IMR-90 (cell line): ENCODE measurements around the gene UBTD1. TPM values are rescaled to one million over a fixed set of nuclear protein-coding genes. Genes with fewer than 3 reads are reported as not detected.

Experiments used
- ATAC-seq: fragments of 200-7000 bp; cut with Tn5 transposase; 2 replicates; pipeline ENCODE4 v1.9.1; 2020; ENCODE audit warnings: low read depth, mild to moderate bottlenecking, moderate library complexity
- BruUV-seq: library from RNA; stranded (reverse); fragments of 400-500 nt; replicated peaks from 2 replicates; lab custom pipeline; 2021; lab: Mats Ljungman, UMichigan
- CTCF ChIA-PET: fragments of 300-600 bp; formaldehyde crosslinking; extraction: SDS; loops from one replicate; lab custom pipeline; 2021; ENCODE audit warnings: antibody characterized with exemption; lab: Yijun Ruan, JAX
- POLR2A ChIA-PET: fragments of 300-600 bp; sonication (Branson Sonifier 250); formaldehyde crosslinking; loops from one replicate; lab custom pipeline; 2022; ENCODE audit warnings: antibody characterized with exemption; ENCODE audit not compliant: unreplicated experiment; lab: Charles Lee
- DNase-seq: peaks from one replicate; pipeline ENCODE4 v3.0.0; 2013
- H2AFZ ChIP-seq: replicated peaks from 2 replicates; pipeline ENCODE3; 2013; ENCODE audit warnings: low read length, mild to moderate bottlenecking; ENCODE audit not compliant: poor library complexity
- H2AK5ac ChIP-seq: 2 replicates; pipeline ENCODE4 v1.6.1; 2013; ENCODE audit warnings: low read depth, low read length, inconsistent platforms
- H2AK9ac ChIP-seq: replicated peaks from 2 replicates; pipeline ENCODE3; 2013; ENCODE audit warnings: mild to moderate bottlenecking, low read depth, low read length, moderate library complexity; ENCODE audit not compliant: poor library complexity
- H2BK120ac ChIP-seq: 2 replicates; pipeline ENCODE4 v1.6.1; 2013; ENCODE audit warnings: low read depth, low read length, inconsistent platforms
- H2BK15ac ChIP-seq: 3 replicates; pipeline ENCODE4 v1.6.1; 2013; ENCODE audit warnings: low read depth, low read length, inconsistent platforms
- H2BK20ac ChIP-seq: 2 replicates; pipeline ENCODE4 v1.6.1; 2013; ENCODE audit warnings: low read depth, mild to moderate bottlenecking, inconsistent platforms, low read length, moderate library complexity
- H2BK5ac ChIP-seq: 2 replicates; pipeline ENCODE4 v1.6.1; 2013; ENCODE audit warnings: mild to moderate bottlenecking, low read depth, low read length, inconsistent platforms; ENCODE audit not compliant: poor library complexity, severe bottlenecking
- H3K14ac ChIP-seq: replicated peaks from 2 replicates; pipeline ENCODE4 v1.6.1; 2013; ENCODE audit warnings: low read depth, low read length, inconsistent platforms
- H3K18ac ChIP-seq: 2 replicates; pipeline ENCODE4 v1.6.1; 2013; ENCODE audit warnings: low read depth, low read length, control low read depth
- H3K23ac ChIP-seq: 2 replicates; pipeline ENCODE4 v1.6.1; 2013; ENCODE audit warnings: low read depth, low read length, inconsistent platforms
- H3K27ac ChIP-seq: 2 replicates; pipeline ENCODE4 v1.5.1; 2013; ENCODE audit warnings: mild to moderate bottlenecking, control low read depth, low read length; ENCODE audit not compliant: insufficient read depth
- H3K27me3 ChIP-seq: 2 replicates; pipeline ENCODE4 v1.6.1; 2013; ENCODE audit warnings: low read length; ENCODE audit not compliant: control insufficient read depth, insufficient read depth
- H3K36me3 ChIP-seq: 2 replicates; pipeline ENCODE4 v1.6.1; 2013; ENCODE audit warnings: low read length, mixed read lengths; ENCODE audit not compliant: control insufficient read depth, insufficient read depth
- H3K4ac ChIP-seq: 2 replicates; pipeline ENCODE4 v1.6.1; 2013; ENCODE audit warnings: low read depth, low read length, inconsistent platforms
- H3K4me1 ChIP-seq: 2 replicates; pipeline ENCODE4 v1.6.1; 2013; ENCODE audit warnings: low read length, mixed read lengths; ENCODE audit not compliant: control insufficient read depth, insufficient read depth
- H3K4me2 ChIP-seq: 2 replicates; pipeline ENCODE4 v1.6.1; 2013; ENCODE audit warnings: low read depth, mild to moderate bottlenecking, control low read depth, low read length, moderate library complexity
- H3K4me3 ChIP-seq: 2 replicates; pipeline ENCODE4 v1.5.1; 2013; ENCODE audit warnings: low read depth, mild to moderate bottlenecking, control low read depth, low read length, moderate library complexity; ENCODE audit not compliant: insufficient read depth
- H3K56ac ChIP-seq: 2 replicates; pipeline ENCODE4 v1.6.1; 2013; ENCODE audit warnings: low read length, inconsistent platforms; ENCODE audit not compliant: insufficient read depth; ENCODE audit errors: extremely low read depth
- H3K79me1 ChIP-seq, 2 experiments: 2 replicates each; pipeline ENCODE4 v1.6.1; 2013; ENCODE audit warnings: low read length in 2 of 2, inconsistent platforms in 1 of 2, low read depth in 1 of 2
- H3K9ac ChIP-seq: 2 replicates; pipeline ENCODE4 v1.6.1; 2013; ENCODE audit warnings: low read depth, low read length, control low read depth
- H3K9me1 ChIP-seq: 2 replicates; pipeline ENCODE4 v1.6.1; 2013; ENCODE audit warnings: low read length, inconsistent platforms; ENCODE audit not compliant: insufficient read depth
- H3K9me3 ChIP-seq: 2 replicates; pipeline ENCODE4 v1.6.1; 2013; ENCODE audit warnings: low read length; ENCODE audit not compliant: control insufficient read depth, insufficient read depth
- H4K20me1 ChIP-seq: 2 replicates; pipeline ENCODE4 v1.6.1; 2013; ENCODE audit warnings: low read length, inconsistent platforms; ENCODE audit not compliant: insufficient read depth
- H4K5ac ChIP-seq: 2 replicates; pipeline ENCODE4 v1.6.1; 2013; ENCODE audit warnings: mild to moderate bottlenecking, low read depth, low read length, control low read depth
- H4K8ac ChIP-seq, 2 experiments: 2 replicates each; pipeline ENCODE4 v1.6.1; 2013; ENCODE audit warnings: low read depth in 2 of 2, low read length in 2 of 2, control low read depth in 1 of 2, inconsistent platforms in 1 of 2
- H4K91ac ChIP-seq: 2 replicates; pipeline ENCODE4 v1.6.1; 2013; ENCODE audit warnings: low read depth, low read length, inconsistent platforms; ENCODE audit not compliant: insufficient read depth
- BHLHE40 ChIP-seq: fragments of 150-350 bp; IDR thresholded peaks from 2 replicates; pipeline ENCODE4 v1.6.1; 2016; ENCODE audit warnings: mild to moderate bottlenecking, low read depth, low read length
- CEBPB ChIP-seq: IDR thresholded peaks from 2 replicates; pipeline ENCODE4 v1.6.1; 2012; ENCODE audit warnings: low read depth, low read length, improper control_type of control experiment
- CHD1 ChIP-seq: IDR thresholded peaks from 2 replicates; pipeline ENCODE4 v1.6.1; 2012; ENCODE audit warnings: low read depth, low read length, improper control_type of control experiment
- FOS ChIP-seq: fragments of 150-350 bp; IDR thresholded peaks from 2 replicates; pipeline ENCODE4 v1.6.1; 2016; ENCODE audit warnings: low read depth, low read length
- MAFK ChIP-seq: IDR thresholded peaks from 2 replicates; pipeline ENCODE4 v1.6.1; 2012; ENCODE audit warnings: low read depth, low read length, improper control_type of control experiment
- MAZ ChIP-seq: IDR thresholded peaks from 2 replicates; pipeline ENCODE4 v1.6.1; 2012; ENCODE audit warnings: low read depth, mild to moderate bottlenecking, low read length, improper control_type of control experiment, moderate library complexity, borderline replicate concordance
- MXI1 ChIP-seq: IDR thresholded peaks from 2 replicates; pipeline ENCODE4 v1.6.1; 2012; ENCODE audit warnings: low read depth, mild to moderate bottlenecking, low read length, moderate library complexity, borderline replicate concordance
- NFE2L2 ChIP-seq: fragments of 150-350 bp; IDR thresholded peaks from 2 replicates; pipeline ENCODE4 v1.6.1; 2016; ENCODE audit warnings: low read depth, mild to moderate bottlenecking, low read length
- POLR2A ChIP-seq: IDR thresholded peaks from 2 replicates; pipeline ENCODE4 v1.6.1; 2012; ENCODE audit warnings: mild to moderate bottlenecking, low read depth, low read length
- RAD21 ChIP-seq: IDR thresholded peaks from 2 replicates; pipeline ENCODE4 v1.6.1; 2012; ENCODE audit warnings: low read length, improper control_type of control experiment
- RCOR1 ChIP-seq: IDR thresholded peaks from 2 replicates; pipeline ENCODE4 v1.6.1; 2012; ENCODE audit warnings: mild to moderate bottlenecking, low read length, improper control_type of control experiment; ENCODE audit not compliant: insufficient replicate concordance
- RFX5 ChIP-seq: IDR thresholded peaks from 2 replicates; pipeline ENCODE4 v1.8.0; 2012; ENCODE audit warnings: low read depth, mild to moderate bottlenecking, low read length, moderate library complexity
- SMC3 ChIP-seq: fragments of 150-350 bp; IDR thresholded peaks from 2 replicates; pipeline ENCODE4 v1.6.1; 2016; ENCODE audit warnings: low read depth, mild to moderate bottlenecking, antibody characterized with exemption, low read length, moderate library complexity
- WGBS, 2 experiments: methylation state at CpG; one replicate each; pipeline versions ENCODE4 v1.1.5 to v1.1.7; 2013; ENCODE audit warnings: missing lambda C conversion rate in 2 of 2; ENCODE audit not compliant: insufficient read length in 1 of 2; ENCODE audit errors: extremely low coverage in 2 of 2; 5-methylcytosine and 5-hydroxymethylcytosine counted together
- dilution Hi-C: fragments of 300-500 bp; cut with HindIII; formaldehyde crosslinking; loops from one replicate; pipeline ENCODE4 v1.14.3; 2018; ENCODE audit warnings: low sequenced_read_pairs; ENCODE audit not compliant: unreplicated experiment
- in situ Hi-C: fragments of 300-500 bp; cut with MboI; formaldehyde crosslinking; loops from 3 replicates; pipeline ENCODE4 v1.14.3; 2019; ENCODE audit warnings: low sequenced_read_pairs, inconsistent platforms, mixed read lengths
- intact Hi-C: fragments of 100-400 bp; cut with micrococcal nuclease; formaldehyde crosslinking; loops from 2 replicates; pipeline ENCODE4 v1.10.0; 2022
- polyA plus RNA-seq, 3 experiments: library from polyadenylated mRNA; depleted of rRNA; stranded (reverse); fragments of >200 nt; gene quantifications; 2 replicates each; pipeline ENCODE4 v1.2.3, GENCODE V29; 2012; ENCODE audit warnings: low replicate concordance in 1 of 3
- total RNA-seq: library from RNA; depleted of rRNA; stranded (reverse); fragments of >200 nt; gene quantifications from 2 replicates; pipeline ENCODE4 v1.2.3, GENCODE V29; 2012
- TF ChIP-seq, protein P1 (sequence below): conservative IDR thresholded peaks from 2 replicates; pipeline ENCODE4 v1.5.1; 2012; ENCODE audit warnings: mild to moderate bottlenecking, low read depth, low read length, improper control_type of control experiment
- TF ChIP-seq, protein P2 (sequence below): fragments of 150-350 bp; IDR thresholded peaks from 2 replicates; pipeline ENCODE4 v1.6.1; 2017; ENCODE audit warnings: mild to moderate bottlenecking, antibody characterized with exemption, low read length, low read depth
- TF ChIP-seq, protein P3 (sequence below): fragments of 150-350 bp; IDR thresholded peaks from 2 replicates; pipeline ENCODE4 v1.6.1; 2016; ENCODE audit warnings: low read depth, mild to moderate bottlenecking, low read length, moderate library complexity, borderline replicate concordance

UBTD1 gene
- total and polyA plus RNA-seq, 2 of the 4 experiments (the other 2 are of a cell fraction), result 21.9 to 44.9 TPM

DNA sequence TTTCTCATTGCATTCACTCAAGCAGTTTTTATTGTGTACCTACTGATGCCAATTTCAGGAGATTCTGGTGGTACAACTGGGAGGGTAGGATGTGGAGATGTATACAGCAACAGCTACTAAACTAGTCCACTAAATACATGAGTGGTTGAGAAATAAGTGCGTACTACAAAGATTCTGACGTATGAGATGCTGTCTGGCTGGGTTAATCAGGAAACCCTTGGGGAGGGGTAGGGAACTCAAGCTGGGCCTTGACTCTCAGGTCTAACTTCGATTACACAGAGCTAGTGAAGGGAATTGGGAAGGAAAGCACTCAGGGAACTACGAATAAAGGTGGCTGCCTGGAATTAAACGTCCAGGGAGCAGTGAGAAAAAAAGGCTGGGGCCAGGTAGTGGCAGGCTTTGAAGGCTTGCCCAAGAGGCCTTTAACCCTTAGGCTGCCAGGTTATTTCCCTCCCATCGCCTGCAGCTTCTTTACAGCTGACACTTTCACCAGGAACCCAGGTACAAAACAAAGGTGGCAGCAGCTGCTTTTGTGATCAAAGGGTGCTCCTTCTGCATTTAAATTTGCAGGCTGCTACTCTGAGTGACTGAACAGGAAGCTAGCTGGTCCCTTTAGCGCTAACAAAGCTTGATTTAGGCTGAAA, 3.7 kb upstream of the UBTD1 start:
- Histone ChIP-seq H3K9me3 (no peaks in the 10 kb centered on the region), H4K20me1 (peaks cover 56% of the 10 kb centered on the region), H3K14ac (no peak overlapping the region), H4K5ac (no peak overlapping the region), H3K4me3 (no peak overlapping the region), H3K4me2 (no peak overlapping the region), H3K56ac (no peak overlapping the region), H3K4ac (no peak overlapping the region), H3K27ac (no peak overlapping the region), H3K36me3 (peaks cover 6% of the 10 kb centered on the region; the same call in 1 of the 2 replicates), H2BK15ac (no peak overlapping the region), H2AFZ (no peak overlapping the region), H2BK120ac (no peak overlapping the region), H3K27me3 (no peaks in the 10 kb centered on the region), H2BK5ac (no peak overlapping the region), H3K9me1 (peaks cover 12% of the 10 kb centered on the region), H4K91ac (no peak overlapping the region), H3K79me1 (peaks cover 12 to 61% of the 10 kb centered on the region in 2 experiments; a peak in 3 of 4 replicates), H2AK5ac (no peak overlapping the region), H4K8ac (no peak overlapping the region), H3K23ac (0 out of 2 replicates have a peak overlapping the region, but pooled peaks have one; percentile 14), H3K9ac (no peak overlapping the region), H2AK9ac (no peak overlapping the region), H3K18ac (no peak overlapping the region), H3K4me1 (peaks cover 11% of the 10 kb centered on the region), H2BK20ac (no peak overlapping the region)
- no peak for TF ChIP-seq RAD21
- TF ChIP-seq, protein P1, sequence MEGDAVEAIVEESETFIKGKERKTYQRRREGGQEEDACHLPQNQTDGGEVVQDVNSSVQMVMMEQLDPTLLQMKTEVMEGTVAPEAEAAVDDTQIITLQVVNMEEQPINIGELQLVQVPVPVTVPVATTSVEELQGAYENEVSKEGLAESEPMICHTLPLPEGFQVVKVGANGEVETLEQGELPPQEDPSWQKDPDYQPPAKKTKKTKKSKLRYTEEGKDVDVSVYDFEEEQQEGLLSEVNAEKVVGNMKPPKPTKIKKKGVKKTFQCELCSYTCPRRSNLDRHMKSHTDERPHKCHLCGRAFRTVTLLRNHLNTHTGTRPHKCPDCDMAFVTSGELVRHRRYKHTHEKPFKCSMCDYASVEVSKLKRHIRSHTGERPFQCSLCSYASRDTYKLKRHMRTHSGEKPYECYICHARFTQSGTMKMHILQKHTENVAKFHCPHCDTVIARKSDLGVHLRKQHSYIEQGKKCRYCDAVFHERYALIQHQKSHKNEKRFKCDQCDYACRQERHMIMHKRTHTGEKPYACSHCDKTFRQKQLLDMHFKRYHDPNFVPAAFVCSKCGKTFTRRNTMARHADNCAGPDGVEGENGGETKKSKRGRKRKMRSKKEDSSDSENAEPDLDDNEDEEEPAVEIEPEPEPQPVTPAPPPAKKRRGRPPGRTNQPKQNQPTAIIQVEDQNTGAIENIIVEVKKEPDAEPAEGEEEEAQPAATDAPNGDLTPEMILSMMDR, result no peak
- TF ChIP-seq CHD1, result no peak
- TF ChIP-seq SMC3, result no peak
- no peak for TF ChIP-seq RCOR1
- TF ChIP-seq FOS, result no peak
- no peak for TF ChIP-seq MAFK
- TF ChIP-seq POLR2A, result no peak
- no peak for TF ChIP-seq BHLHE40
- no peak for TF ChIP-seq CEBPB
- TF ChIP-seq MXI1, result no peak
- no peak for TF ChIP-seq MAZ
- TF ChIP-seq RFX5, result no peak
- TF ChIP-seq, protein P2, sequence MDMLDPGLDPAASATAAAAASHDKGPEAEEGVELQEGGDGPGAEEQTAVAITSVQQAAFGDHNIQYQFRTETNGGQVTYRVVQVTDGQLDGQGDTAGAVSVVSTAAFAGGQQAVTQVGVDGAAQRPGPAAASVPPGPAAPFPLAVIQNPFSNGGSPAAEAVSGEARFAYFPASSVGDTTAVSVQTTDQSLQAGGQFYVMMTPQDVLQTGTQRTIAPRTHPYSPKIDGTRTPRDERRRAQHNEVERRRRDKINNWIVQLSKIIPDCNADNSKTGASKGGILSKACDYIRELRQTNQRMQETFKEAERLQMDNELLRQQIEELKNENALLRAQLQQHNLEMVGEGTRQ, result no peak
- no peak for TF ChIP-seq NFE2L2
- TF ChIP-seq, protein P3, sequence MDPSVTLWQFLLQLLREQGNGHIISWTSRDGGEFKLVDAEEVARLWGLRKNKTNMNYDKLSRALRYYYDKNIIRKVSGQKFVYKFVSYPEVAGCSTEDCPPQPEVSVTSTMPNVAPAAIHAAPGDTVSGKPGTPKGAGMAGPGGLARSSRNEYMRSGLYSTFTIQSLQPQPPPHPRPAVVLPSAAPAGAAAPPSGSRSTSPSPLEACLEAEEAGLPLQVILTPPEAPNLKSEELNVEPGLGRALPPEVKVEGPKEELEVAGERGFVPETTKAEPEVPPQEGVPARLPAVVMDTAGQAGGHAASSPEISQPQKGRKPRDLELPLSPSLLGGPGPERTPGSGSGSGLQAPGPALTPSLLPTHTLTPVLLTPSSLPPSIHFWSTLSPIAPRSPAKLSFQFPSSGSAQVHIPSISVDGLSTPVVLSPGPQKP, result no peak
- ATAC-seq, result no peak
- in situ Hi-C loops, result no loop called here
- intact Hi-C loops, result loop anchor here (5.0 kb wide), 1 partner anchor 147 kb away; the partner anchor contains the start of gene PI4K2A
- POLR2A ChIA-PET, result no interaction called here
- 64% methylated on average over 2 of the region's 7 CpGs; no CpG with 5 or more reads in 1 of the 2 experiments for WGBS, 2 experiments
- dilution Hi-C loops, result no loop called here
- CTCF ChIA-PET, result no interaction called here
- peak; percentile 49 for DNase-seq
- BruUV-seq, result no TSS peak
